NCI-H2227 (cell line): Measurements from ENCODE around the gene SLC16A5.
A peak's percentile ranks its signal among the peaks of the same experiment; 100 is the strongest.
"Not testable (repeated sequence)": the region's sequence is repeated elsewhere in the genome, so short reads cannot be mapped to it uniquely, and the experiment has no call there.

Experiments
- DNase-seq: peaks from one replicate; lab custom pipeline; 2025; ENCODE audit not compliant: unreplicated experiment; lab: John Stamatoyannopoulos, UW

The SLC16A5 gene

DNA sequence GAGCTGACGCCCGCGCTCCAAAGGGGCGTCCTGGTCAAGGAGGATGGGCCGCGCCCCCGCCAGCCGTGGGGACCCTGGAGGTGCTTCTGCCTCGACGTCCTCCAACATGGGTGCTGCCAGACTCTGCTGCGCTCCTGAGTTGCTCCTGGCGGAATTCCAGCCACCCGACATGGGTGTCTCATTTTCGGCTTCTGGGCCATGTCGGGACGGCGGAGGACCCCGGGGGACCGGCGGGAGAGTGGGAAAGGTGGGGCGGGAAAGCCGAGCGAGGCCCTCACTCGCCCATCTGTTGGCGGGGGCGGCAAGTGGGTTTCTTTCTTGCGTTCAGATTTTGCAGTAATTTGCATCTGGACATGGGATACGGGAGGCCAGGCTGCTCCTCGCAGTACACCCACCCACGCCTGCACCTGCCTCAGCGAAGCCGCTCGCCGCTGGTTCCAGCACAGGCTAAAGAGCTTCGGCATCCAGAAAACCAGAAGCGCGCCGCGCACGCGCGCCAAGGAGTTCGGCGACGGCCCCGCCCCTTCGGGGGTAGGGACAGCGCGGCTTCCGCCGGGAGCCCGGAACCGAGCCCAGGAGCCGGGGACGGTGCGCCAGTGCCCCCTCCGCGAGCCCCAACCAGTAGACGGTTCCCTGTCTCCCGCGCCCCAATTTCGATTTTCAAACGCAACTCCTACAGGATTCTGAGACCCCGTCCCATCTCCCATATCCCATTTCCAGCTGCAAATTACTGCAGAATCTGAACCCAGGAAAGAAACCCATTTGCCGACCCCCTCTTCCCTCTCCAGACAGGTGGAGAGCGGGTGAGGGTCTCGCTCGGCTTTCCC lies 21.9 kb downstream of the SLC16A5 start, which contains the start of gene ARMC7:
Gene ARMC7, plus strand, starts transcription at position 563 of the 827 bp plus-strand sequence. CDS start 320 bp downstream, outside the sequence.
- peak; percentile 94 for DNase-seq

DNA sequence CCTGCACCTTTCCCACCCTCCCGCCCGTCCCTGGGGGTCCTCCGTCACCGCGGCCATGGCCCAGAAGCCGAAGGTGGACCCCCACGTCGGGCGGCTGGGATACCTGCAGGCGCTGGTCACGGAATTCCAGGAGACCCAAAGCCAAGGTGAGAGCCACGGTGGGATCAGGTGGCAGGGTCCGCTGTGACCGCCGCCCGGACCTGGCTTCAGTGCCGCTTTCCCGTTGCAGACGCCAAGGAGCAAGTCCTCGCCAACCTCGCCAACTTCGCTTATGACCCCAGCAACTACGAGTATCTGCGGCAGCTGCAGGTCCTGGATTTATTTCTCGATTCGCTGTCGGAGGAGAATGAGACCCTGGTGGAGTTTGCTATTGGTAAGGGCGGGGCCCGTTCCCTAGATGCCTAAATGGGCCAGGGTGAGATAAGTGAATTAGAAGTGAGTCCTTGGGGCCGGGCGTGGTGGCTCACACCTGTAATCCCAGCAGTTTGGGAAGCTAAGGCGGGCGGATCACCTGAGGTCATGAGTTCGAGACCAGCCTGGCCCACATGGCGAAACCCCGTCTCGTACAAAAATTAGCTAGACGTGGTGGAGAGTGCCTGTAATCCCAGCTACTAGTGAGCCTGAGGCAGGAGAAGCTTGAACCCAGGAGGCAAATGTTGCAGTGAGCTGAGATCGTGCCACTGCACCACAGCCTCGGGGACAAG lies 22.6 kb downstream of the SLC16A5 start:
- DNase-seq: peak; percentile 32

DNA sequence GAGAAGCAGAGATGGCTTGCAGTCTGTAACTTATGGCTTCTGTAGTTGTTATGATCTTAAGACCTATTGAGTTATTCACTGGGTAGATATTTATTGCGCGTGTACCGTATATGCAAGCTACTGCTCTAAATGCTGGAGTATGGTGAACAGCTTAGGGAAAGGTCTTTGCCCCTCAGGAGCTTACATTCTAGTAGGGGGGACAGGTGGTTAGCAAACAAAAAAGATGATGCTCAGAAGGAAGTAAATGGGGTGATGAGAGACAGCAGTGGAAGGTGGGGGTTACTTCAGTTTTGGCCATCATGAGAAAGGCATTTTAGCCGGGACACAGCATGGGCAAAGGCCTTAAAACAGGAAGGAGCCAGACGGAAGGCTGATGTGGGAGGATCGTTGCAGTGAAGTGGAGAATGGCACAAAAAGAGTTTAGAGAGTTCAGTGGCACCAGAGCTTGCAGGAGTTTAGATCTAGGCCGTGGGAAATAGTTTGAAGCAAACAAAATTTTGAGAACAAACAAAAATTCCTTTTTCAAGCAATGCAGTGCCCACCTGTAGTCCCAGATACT lies 24.1 kb downstream of the SLC16A5 start:
- DNase-seq: no peak

DNA sequence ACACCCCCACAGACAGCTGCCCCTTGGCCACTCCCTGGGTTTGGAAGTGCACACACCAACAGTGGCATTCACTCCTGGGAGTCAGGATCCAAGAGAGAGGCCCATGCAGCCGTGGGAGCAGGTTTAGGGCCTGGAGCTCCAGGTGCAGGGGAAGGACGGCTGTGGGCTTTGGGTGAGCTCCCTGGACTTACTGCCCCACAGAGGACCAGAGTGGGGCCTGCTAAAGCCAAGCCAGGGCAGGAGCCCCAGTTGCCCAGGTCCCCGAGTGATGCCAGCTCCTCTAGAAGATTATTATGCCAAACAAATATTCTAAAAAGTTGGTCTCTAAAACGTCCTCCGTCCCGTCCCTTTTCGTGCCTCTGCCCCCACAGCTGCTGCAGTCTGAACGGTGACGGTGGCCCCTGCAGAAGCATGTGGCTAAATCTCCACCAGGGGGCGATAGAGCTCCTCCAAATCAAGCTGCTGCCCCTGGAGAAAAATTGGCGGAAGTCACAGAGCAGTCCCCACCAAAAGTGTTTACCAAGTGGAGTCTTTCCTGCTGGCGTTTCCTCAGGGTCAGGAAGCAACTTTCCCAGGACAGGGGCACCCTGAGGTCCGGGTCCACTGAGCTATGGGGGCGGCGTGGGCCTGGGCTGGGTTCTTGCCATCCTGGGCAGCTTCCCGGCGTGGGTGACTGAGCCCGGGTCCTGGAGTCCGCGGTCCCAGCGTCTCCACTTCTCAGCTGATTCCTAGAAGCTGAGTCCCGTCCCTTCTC lies 26.2 kb downstream of the SLC16A5 start:
- peak; percentile 89 for DNase-seq

DNA sequence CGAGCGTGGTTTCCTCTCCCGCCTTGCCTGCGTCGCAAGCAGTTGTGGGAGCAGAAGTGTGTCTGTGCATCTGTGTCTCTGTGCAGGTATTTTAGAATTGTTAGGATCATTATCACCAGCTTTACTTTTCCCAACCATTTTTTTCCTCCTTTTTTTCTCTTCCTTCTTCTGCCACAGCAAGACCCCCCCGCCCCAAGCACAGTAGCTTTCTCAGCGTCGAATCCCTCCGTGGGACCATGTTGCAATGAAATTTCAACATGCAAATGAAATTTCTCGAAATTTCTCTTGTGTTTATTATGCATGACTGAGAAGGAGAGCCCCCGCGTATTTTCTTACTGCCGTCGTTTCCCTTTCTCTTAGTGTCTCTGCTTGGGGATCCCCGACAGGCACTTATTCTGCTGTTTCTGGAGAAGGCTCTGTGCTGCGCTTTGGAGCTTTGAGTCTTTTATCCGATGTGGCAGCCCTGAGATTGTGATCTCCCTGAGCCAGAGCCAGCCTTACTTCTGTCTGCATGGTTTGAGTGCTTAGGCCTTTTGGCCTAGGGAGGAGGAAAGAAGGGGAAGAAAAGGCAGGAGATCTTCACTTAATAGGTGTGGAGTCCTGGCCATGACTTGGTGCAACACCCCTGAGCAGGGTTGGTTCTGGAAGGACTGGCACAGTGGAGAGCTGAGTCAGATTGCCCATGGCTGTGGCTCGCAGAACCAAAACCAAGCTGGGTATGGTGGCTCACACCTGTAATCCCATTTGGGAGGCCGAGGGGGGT lies 27.0 kb downstream of the SLC16A5 start:
- no peak for DNase-seq

DNA sequence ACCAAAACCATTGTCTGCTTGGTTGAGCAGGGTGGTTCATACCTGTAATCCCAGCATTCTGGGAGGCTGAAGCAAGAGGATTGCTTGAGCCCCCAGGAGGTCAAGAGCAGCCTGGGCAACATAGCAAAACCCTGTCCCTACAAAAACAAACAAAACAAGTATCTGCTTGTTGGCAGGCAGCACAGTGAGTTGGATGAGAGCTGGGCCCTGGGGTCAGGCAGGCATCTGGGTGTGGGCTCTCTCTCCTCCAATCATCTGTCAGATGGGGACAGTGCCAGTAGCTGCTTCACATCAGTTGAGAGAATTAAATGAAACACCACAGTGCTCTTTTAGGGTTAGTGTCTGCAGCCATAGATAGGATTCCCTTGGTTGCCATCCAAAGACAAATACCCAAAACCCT lies 27.8 kb downstream of the SLC16A5 start:
- DNase-seq: no peak

DNA sequence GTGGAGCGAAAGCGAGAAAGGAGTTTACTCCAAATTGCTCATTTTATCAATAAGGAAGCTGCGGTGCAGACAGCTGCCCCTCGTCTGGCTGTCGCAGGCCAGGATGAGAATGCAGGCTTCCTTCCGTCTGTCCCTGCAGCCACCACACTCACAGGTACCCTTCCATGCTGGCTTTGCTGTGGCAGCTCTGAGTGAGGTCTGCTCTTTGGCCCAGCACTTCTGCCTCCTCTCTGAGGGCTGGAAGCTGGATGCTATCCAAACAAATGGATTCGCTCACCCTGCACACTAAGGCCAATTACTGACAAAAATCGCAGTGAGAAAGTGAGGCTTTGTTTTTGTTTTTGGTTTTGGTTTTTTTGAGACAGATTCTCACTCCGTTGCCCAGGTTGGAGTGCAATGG lies 29.0 kb downstream of the SLC16A5 start:
- no peak for DNase-seq

DNA sequence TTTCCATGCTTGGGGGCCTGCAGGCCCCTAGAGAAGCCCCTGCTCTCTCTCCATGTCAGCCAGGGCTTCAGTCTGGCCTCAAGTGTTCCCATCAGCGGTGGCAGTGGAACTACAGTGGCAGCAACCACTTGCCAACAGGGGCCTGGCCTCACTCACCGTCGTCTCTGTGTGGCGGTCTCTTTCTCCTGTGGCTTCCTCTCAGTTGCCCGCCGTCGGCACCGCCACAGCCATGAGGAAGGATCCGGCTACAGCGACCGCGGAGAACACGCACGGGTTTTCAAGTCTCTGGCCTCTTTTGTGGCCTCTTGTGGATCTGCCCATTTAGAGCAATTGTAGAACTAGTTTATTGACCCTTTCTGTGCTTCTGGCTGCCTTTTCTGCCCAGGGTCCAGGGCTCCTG lies 30.6 kb downstream of the SLC16A5 start:
- no peak for DNase-seq

DNA sequence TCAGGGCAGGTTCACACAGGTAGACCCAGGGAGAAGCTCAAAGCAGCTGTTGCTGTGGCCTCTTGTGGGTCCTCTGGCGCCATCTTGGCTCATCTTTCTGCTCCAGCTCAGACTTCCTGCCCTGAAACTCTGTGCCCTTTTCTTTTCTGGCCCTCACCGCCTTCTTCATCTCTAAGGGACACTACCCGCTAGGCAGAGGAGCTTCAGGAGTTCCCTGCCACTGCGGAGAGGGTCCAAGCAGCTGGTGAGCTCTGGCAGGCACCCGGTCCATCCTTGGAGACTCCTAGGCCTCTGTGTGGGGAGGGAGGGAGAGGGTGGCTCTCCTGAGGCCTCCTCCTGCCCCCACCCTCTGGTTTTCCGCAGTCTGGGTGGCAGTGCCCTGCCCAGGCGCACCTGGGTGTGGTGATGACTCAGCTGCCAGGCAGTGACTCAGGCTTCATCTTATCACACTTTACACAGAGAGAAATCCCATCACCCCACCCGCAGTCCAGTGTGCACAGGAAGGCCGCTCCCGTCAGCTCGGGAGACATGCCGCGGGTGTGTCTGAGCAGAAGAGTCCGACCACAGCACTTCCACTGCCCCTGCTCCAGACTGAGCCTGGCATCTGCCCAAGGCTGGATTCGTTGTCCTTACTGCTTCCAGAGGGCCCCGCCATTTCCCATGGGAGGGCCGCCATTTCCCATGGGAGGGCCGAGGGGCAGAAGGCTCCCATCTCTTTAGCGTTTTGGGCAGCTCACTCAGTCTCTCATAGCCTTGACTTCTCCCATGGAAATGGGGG lies 36.5 kb downstream of the SLC16A5 start:
- no peak for DNase-seq

DNA sequence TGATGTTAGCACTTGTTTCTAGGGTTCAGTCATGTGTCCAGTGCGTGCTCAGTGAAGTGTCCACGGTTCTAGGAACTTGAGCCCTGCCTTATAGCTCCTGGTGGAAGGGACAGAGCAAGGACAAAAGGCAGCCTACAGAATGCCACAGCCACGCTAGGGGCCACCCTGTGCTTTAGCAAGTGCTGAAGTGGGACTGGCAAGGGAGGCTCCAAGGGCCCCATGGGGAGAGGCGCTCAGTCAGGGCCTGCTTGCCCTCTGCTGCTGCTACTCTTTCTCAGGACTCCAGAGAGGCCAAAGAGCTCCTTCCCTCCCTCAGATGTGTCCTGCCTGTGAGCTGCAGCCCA lies 37.0 kb downstream of the SLC16A5 start:
- no peak for DNase-seq

DNA sequence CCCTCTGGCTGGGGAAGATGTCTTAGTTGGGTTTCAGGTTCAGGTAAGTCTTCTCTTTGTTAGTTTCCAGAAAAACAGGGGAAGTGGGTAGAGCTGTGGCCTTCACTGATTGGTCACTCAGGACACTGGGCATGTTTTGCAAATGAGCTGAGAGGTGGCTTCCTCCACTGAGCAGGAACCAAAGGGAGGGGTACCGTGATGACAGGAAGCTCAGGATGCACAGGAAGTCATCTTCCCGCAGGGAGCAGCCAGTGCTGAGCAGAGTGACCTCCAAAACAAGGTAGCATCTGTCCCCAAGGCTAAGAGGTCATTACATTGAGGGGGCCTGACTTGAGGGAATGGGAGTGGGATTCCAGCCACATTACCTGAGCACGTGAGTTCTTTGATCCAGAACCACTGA lies 38.2 kb downstream of the SLC16A5 start:
- no peak for DNase-seq

DNA sequence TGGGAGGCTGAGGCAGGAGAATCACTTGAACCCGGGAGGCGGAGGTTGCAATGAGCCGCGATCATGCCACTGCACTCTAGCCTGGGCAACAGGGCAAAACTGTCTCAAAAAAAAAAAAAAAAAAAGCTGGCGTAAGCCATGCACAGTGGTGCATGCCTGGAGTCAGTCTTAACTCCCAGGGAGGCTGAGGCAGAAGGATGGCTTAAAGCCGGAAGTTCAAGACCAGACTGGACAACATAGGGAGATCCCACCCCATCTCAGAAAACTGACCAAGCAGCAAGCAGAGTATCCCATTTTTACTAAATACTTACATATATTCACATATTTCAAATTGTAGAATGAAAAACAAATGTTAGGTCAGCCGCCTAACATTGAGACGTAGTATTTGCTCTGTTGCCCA lies 39.2 kb downstream of the SLC16A5 start:
- no peak for DNase-seq

DNA sequence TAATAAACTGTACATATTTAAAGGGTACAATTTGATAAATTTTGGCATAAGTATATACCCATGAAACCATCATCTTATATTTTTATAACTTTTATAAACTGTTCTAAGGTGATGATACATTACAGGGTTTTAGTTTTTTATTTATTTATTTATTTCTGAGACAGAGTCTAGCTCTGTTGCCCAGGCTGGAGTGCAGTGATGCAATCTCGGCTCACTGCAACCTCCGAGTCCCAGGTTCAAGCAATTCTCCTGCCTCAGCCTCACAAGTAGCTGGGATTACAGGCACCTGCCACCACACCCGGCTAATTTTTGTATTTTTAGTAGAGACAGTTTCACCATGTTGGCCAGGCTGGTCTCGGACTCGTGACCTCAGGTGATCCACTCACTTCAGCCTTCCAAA lies 40.2 kb downstream of the SLC16A5 start:
- DNase-seq: not testable (repeated sequence)

DNA sequence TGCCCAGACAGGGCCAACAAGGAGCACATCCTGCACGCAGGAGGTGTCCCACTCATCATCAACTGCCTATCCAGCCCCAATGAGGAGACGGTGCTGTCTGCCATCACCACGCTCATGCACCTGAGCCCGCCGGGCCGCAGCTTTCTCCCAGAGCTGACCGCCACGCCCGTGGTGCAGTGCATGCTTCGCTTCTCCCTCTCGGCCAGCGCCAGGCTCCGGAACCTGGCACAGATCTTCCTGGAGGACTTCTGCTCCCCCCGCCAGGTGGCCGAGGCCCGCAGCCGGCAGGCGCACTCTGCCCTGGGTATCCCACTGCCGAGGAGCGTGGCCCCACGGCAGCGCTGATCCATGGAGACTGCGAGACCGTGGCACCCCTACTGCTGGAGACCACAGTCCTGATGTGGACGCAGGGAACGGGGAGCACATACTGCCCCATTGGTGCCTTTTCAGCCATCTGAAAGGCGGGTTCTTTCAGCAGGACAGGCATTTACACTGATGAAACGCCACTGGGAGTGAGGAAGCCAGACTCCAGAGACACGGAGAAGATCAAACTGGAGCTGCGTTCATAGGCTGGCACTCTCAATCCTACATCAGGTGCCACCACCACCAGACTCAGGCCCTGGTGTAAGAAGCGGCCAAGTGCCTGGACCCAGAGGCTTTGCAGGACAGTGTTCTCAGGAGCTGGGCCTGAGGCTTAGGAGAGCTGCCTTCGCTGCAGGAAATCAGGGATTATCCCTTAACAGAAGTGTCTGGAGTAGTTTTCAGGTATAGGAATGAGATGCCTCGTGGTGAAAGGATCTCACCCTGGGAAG lies 41.1 kb downstream of the SLC16A5 start:
- no peak for DNase-seq

DNA sequence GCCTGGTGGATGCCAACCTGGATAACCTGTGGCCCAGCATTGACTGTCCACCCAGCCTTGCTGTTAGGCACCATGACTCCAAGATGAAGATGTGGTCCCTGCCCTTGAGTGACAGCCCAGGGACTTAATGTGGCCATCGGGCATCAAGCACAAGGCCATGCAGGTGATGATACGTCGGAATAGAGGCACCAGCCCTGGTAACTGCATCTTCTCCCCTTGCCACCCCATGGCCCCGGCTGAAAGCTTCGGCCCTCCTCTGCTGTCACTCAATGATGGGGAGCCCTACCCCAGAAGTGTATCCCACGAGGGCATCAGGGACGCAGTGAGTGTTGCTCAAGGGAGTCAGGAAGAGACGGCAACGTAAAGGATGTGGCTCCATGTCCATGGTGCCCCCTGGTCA lies 41.8 kb downstream of the SLC16A5 start:
- DNase-seq: no peak

DNA sequence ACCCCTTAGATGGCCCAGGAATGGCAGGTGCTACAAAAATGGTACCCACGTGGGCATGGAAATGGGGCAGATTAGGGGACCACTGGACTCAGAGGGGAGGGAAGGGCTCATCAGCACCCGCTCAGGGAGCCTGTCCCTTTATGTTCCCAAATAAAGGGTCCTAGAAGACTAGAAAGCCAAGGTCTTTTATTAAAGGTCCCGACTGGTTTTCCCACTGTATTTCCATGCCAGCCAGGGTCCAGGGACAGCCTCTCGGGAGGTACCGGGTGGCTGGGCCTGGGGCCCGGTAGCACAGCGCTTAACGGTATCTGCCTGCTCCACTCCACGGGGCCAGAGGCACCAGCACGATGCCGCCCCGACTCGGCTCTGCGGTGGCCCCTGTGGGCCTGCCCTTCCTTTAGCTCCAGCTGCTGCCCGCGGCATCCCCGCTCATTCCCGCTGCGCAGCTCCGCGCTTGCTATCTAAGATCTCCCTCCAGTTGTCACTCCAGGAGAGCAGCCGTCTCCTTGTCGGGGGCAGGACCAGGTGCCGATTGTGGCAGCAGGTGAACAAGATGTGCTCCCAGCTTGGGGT lies 42.4 kb downstream of the SLC16A5 start:
- peak; percentile 53 for DNase-seq

DNA sequence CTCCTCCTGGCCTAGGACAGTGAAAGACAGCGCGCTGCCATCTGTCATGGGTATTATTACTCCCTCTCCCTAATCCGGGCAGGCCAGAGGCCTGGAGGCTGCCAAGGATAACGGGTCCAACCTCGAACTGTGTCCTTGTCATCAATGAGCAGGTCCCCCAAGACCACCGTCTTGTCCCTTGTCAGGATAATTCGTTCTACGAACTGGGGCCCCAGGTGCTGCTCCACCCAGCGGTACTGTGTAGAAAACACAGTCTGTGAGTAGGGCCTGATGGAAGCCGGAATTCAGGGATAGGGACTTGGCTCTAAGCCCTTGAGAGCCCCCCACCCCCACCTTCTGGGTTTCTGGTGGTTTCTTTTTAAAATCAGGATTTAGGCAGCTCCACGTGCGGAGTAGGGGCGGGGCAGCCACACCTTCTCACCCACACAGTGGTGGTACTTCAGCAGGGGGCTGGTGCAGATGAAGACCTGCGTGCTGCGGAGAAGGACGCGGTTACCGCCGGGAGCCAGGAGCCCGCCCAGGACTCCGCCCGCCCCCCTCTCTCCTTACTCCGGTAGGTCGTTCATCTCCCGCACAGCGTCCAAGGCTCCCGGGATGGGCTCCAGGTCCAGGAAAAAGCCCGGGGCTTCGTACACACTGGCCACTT lies 43.0 kb downstream of the SLC16A5 start:
- DNase-seq: peak; percentile 84

DNA sequence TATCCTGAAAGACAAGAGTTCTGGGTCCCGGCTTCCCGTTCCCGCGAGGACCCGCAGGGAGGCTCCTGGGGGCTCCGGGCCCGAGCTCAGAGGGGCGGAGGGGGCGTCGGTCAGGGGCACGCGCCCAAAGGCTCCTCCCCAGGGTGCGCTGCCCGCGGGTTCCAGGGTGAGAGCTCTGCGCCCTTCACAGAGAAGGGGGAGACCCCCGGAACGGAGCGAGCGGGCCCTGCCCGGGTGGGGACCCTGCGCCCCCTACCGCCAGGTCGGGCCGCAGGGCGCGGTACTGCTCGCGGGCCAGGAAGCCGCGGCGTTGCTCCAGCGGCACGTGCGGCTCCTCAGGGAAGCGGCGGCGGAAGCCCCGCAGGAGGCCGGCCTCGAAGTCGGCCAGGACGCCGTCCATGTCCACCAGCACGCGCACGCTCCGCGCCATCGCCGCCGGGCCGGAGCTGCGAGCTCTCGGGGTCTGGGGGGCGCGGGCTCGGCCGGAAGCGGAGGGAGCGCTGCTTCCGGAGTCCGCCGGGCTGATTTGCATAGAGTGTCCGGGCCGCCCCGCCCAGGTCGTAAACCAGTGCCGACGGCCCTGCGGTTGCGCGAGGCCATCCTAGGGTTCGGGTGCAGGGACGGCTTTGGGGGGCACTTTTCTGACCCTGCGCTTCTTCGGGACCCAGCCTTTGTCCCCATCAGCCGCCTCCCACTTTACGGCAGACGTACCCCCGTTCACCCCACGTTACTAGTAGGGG lies 43.7 kb downstream of the SLC16A5 start, which contains the start of gene NT5C:
Gene NT5C, minus strand, starts transcription at position 465 of the 740 bp plus-strand sequence. Its CDS starts 35 bp downstream, at position 430.
- DNase-seq: peak; percentile 93
